Cardiac muscle cell (in vitro differentiated cells and primary cell): Measurements from ENCODE around the gene LYST. TPM values are rescaled to one million over a fixed set of nuclear protein-coding genes. Genes with fewer than 3 reads are reported as not detected.

ENCODE experiments used
- DNase-seq, 2 donors: peaks; one replicate each; pipeline versions ENCODE4 v3.0.0 to v3.0.0-alpha.2; 2010 to 2017; ENCODE audit warnings: low read depth in 1 of 2, low spot score in 1 of 2
- H3K27ac ChIP-seq: fragments of 200-600 bp; sonication (generic); 2 replicates; pipeline ENCODE4 v1.5.1; 2016
- H3K27me3 ChIP-seq: fragments of 200-600 bp; sonication (generic); 2 replicates; pipeline ENCODE4 v1.6.0; 2016; ENCODE audit warnings: control low read depth
- H3K36me3 ChIP-seq: fragments of 200-600 bp; sonication (generic); 2 replicates; pipeline ENCODE4 v1.5.1; 2016; ENCODE audit warnings: control low read depth
- H3K4me1 ChIP-seq: fragments of 200-600 bp; sonication (generic); 2 replicates; pipeline ENCODE4 v1.8.1; 2017; ENCODE audit warnings: low read depth, mild to moderate bottlenecking, mixed run types
- H3K4me3 ChIP-seq: fragments of 200-600 bp; sonication (generic); 2 replicates; pipeline ENCODE4 v1.5.1; 2016; ENCODE audit warnings: mild to moderate bottlenecking
- H3K9me3 ChIP-seq: fragments of 200-600 bp; sonication (generic); 2 replicates; pipeline ENCODE4 v1.5.1; 2017; ENCODE audit warnings: low read depth, mild to moderate bottlenecking, control low read depth
- polyA plus RNA-seq: library from polyadenylated mRNA; unstranded; fragments of >200 nt; fragmentation: Nextera tagmentation; extraction: Ambion mirVana; gene quantifications from 2 replicates; pipeline ENCODE4 v1.2.1, GENCODE V29; 2016
- total RNA-seq: library from RNA; depleted of rRNA; stranded (reverse); fragments of >200 nt; gene quantifications from 2 replicates; pipeline ENCODE4 v1.2.3, GENCODE V29; 2016
- TF ChIP-seq, protein P1 (sequence below): IDR thresholded peaks from 2 replicates; pipeline ENCODE4 v1.5.1; 2012; ENCODE audit warnings: low read depth, mild to moderate bottlenecking, low read length

LYST gene
- total and polyA plus RNA-seq, 2 experiments from 2014 or later, result 4.5 to 5.2 TPM

GRCh38 chr1:235844776-235845175, 21.9 kb downstream of the LYST start:
- no peak for DNase-seq
- no peaks in the 10 kb centered on the region for H3K27me3 ChIP-seq
- no peak overlapping the region for H3K4me3 ChIP-seq
- peaks cover 9% of the 10 kb centered on the region for H3K4me1 ChIP-seq
- no peaks in the 10 kb centered on the region for H3K9me3 ChIP-seq
- H3K27ac ChIP-seq, result no peak overlapping the region
- no peaks in the 10 kb centered on the region for H3K36me3 ChIP-seq
- TF ChIP-seq, protein P1, sequence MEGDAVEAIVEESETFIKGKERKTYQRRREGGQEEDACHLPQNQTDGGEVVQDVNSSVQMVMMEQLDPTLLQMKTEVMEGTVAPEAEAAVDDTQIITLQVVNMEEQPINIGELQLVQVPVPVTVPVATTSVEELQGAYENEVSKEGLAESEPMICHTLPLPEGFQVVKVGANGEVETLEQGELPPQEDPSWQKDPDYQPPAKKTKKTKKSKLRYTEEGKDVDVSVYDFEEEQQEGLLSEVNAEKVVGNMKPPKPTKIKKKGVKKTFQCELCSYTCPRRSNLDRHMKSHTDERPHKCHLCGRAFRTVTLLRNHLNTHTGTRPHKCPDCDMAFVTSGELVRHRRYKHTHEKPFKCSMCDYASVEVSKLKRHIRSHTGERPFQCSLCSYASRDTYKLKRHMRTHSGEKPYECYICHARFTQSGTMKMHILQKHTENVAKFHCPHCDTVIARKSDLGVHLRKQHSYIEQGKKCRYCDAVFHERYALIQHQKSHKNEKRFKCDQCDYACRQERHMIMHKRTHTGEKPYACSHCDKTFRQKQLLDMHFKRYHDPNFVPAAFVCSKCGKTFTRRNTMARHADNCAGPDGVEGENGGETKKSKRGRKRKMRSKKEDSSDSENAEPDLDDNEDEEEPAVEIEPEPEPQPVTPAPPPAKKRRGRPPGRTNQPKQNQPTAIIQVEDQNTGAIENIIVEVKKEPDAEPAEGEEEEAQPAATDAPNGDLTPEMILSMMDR, result no peak

DNA sequence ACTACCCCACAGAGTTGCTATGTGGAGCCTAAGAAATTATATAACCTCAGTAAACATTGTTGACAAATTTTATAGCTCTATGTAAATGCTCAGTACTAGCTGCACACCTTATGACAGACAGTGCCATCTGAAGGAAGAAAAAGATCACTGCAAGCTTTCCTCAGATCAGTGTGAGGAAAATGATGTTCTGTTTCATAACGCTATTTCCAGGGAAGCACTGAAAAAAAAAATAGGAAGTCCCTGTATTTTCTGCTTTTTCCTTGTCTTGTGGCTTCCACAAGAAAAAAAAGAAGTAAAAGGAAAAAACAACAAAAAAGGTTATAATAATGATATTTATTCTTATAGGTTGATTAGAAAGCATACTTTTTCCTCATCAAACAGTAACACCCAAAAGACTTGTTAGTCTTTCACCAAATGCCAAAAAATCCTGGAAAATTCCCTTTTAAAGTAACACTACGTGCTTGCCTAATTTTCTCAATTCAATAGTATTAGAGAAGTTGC, 23.2 kb downstream of the LYST start:
- no peak overlapping the region for H3K27ac ChIP-seq
- peak; percentile 18 to 62 for DNase-seq
- H3K4me3 ChIP-seq, result no peak overlapping the region
- H3K4me1 ChIP-seq, result peaks cover 9% of the 10 kb centered on the region
- no peaks in the 10 kb centered on the region for H3K36me3 ChIP-seq
- TF ChIP-seq, protein P1, result peak; percentile 67
- H3K27me3 ChIP-seq, result no peaks in the 10 kb centered on the region
- H3K9me3 ChIP-seq, result no peaks in the 10 kb centered on the region

DNA sequence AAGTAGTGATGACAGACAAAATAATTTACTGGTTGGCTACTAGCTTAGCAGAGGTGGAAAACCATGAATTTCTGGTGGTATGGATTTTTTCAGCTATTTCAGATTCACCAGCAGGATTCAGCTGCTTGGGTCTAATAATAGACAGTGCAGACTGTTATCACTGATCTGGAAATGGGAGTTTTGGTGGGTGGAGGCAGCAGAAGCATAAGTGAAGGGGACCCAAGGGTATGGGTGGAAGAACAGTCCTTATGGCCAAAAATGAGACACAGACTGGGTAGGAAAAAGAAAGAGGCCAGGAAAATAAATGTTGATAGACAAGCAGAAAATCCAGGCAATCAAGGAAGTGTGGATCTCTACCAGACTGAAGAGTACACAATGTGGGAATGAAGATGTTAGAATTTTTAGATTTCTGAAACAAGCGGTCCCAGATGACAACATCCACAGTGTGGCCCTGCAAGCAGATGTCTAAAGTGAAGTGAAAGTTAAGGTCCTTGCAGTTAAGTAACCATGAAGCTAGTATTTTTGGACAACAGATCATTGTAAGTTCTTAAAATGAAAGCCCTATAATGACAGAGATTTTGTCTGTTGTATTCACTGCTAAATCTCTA, 24.7 kb downstream of the LYST start:
- TF ChIP-seq, protein P1, result no peak
- H3K4me3 ChIP-seq, result no peak overlapping the region
- H3K36me3 ChIP-seq, result no peaks in the 10 kb centered on the region
- no peak overlapping the region for H3K27ac ChIP-seq
- H3K27me3 ChIP-seq, result no peaks in the 10 kb centered on the region
- no peaks in the 10 kb centered on the region for H3K9me3 ChIP-seq
- H3K4me1 ChIP-seq, result peaks cover 9% of the 10 kb centered on the region
- no peak for DNase-seq

GRCh38 chr1:235838021-235838420, 28.7 kb downstream of the LYST start:
- no peak overlapping the region for H3K27ac ChIP-seq
- H3K4me3 ChIP-seq, result no peak overlapping the region
- H3K9me3 ChIP-seq, result no peaks in the 10 kb centered on the region
- TF ChIP-seq, protein P1, result no peak
- H3K27me3 ChIP-seq, result no peaks in the 10 kb centered on the region
- H3K36me3 ChIP-seq, result no peaks in the 10 kb centered on the region
- no peak for DNase-seq
- peaks cover 6% of the 10 kb centered on the region for H3K4me1 ChIP-seq

GRCh38 chr1:235835226-235835625, 31.5 kb downstream of the LYST start:
- Histone ChIP-seq H3K4me1 (no peaks in the 10 kb centered on the region), H3K27ac (no peak overlapping the region), H3K4me3 (no peak overlapping the region), H3K9me3 (no peaks in the 10 kb centered on the region), H3K36me3 (no peaks in the 10 kb centered on the region), H3K27me3 (no peaks in the 10 kb centered on the region)
- TF ChIP-seq, protein P1, result peak; percentile 12
- DNase-seq, result peak in 1 of 2 donors; percentile 72
